ENCODE measurements around the gene PLA2G5. TPM values are rescaled to one million over a fixed set of nuclear protein-coding genes. Genes with fewer than 3 reads are reported as not detected.

Gene PLA2G5
- total and polyA plus RNA-seq, 2 of the 8 experiments (the other 6 are each of a cell fraction or from before 2014, with no cell fraction given), result 0.05 TPM; not detected in 1

- Histone ChIP-seq H2AK5ac (ENCODE audit: low read depth, low read length) (no peak overlapping the region), H4K5ac (ENCODE audit: insufficient read length, low read depth, low read length) (no peak overlapping the region), H3K9me3 (ENCODE audit: insufficient read depth in 2 of 2, low read depth in 1 of 2, low read length in 1 of 2) (peaks cover 5 to 6% of the 10 kb centered on the region in 2 experiments; a peak in 1 of 4 replicates), H2AFZ (ENCODE audit: low read length) (no peak overlapping the region), H4K91ac (replicated peaks; ENCODE audit: insufficient read length, low read length) (no peak overlapping the region), H3K14ac (ENCODE audit: insufficient read length) (no peak overlapping the region), H3K27me3 (replicated peaks in 1 of 4; ENCODE audit: control insufficient read depth in 3 of 4, extremely low read depth in 1 of 4, insufficient read depth in 3 of 4, low read length in 3 of 4) (no peaks in the 10 kb centered on the region), H3K27ac (ENCODE audit: low read depth, low read length) (no peak overlapping the region), H3K36me3 (ENCODE audit: control insufficient read depth in 2 of 4, insufficient read depth in 4 of 4, low read length in 3 of 4) (no peaks in the 10 kb centered on the region; a peak in 1 of 8 replicates), H3K4me3 (ENCODE audit: extremely low read depth in 1 of 4, insufficient read depth in 2 of 4, low read depth in 3 of 4, low read length in 4 of 4) (no peak overlapping the region), H3K56ac (replicated peaks; ENCODE audit: insufficient read length, low read depth, low read length) (no peak overlapping the region), H2BK5ac (ENCODE audit: low read depth, low read length) (no peak overlapping the region), H2BK12ac (ENCODE audit: low read depth, low read length) (no peak overlapping the region), H3K4ac (replicated peaks; ENCODE audit: insufficient read length, low read depth, low read length) (no peak overlapping the region), H3K4me1 (replicated peaks in 1 of 4; ENCODE audit: control insufficient read depth in 3 of 4, insufficient read depth in 4 of 4, low read length in 3 of 4) (no peaks in the 10 kb centered on the region), H3K4me2 (ENCODE audit: insufficient read depth in 1 of 2, low read depth in 2 of 2, low read length in 2 of 2) (no peak overlapping the region), H4K8ac (ENCODE audit: extremely low read depth, insufficient read depth, low read length) (no peak overlapping the region), H3K79me1 (ENCODE audit: low read depth, low read length) (no peaks in the 10 kb centered on the region), H3K18ac (ENCODE audit: extremely low read depth, low read length) (no peak overlapping the region), H2BK20ac (ENCODE audit: low read length) (no peak overlapping the region), H3K23ac (ENCODE audit: insufficient read length) (no peak overlapping the region), H2BK120ac (replicated peaks; ENCODE audit: low read depth, low read length) (no peak overlapping the region), H3K79me2 (ENCODE audit: control insufficient read depth in 1 of 2, insufficient read depth in 2 of 2, low read length in 2 of 2) (no peaks in the 10 kb centered on the region), H3K9ac (replicated peaks in 1 of 4; ENCODE audit: extremely low read depth in 1 of 4, low read depth in 3 of 4, low read length in 3 of 4) (no peak overlapping the region), H2BK15ac (ENCODE audit: low read length) (no peak overlapping the region), H4K20me1 (replicated peaks in 1 of 2; ENCODE audit: control insufficient read depth in 1 of 2, insufficient read depth in 2 of 2, low read length in 2 of 2) (no peaks in the 10 kb centered on the region), H3K23me2 (ENCODE audit: low read depth, low read length) (0 out of 2 replicates have a peak, but pooled peaks cover 2% of the 10 kb centered on the region)
- ChIA-PET CTCF (ENCODE audit: partially characterized antibody) (interaction anchor here (1.0 to 1.7 kb wide), 2 partner anchors 52 to 94 kb away, joined by 3 to 5 read pairs; no protein-coding TSS in a partner anchor), POLR2A (ENCODE audit: partially characterized antibody) (no interaction called here)
- FAIRE-seq (no peak), DNase-seq (ENCODE audit: low read depth in 1 of 2, low spot score in 2 of 2) (peak in 1 of 2 experiments; percentile 2)
- TF ChIP-seq CHD2 (IDR thresholded peaks at IDR 0.05; ENCODE audit: low read length) (no peak), BRCA1 (IDR thresholded peaks at IDR 0.05; ENCODE audit: low read depth, low read length) (no peak), POU5F1 (IDR thresholded peaks at IDR 0.05; ENCODE audit: low read depth, low read length) (no peak), TCF12 (IDR thresholded peaks at IDR 0.05; ENCODE audit: low read depth, low read length) (no peak)
- 86% methylated on average over 1 of the region's 1 CpG; no CpG with 5 or more reads in 1 of the 2 experiments for WGBS, 2 experiments (ENCODE audit: extremely low coverage in 1 of 2, insufficient coverage in 1 of 2, insufficient read length in 1 of 2, insufficient replicate concordance in 2 of 2, low coverage in 1 of 2, low lambda C conversion rate in 2 of 2, missing lambda C conversion rate in 1 of 2)
Measured at GRCh38 chr1:20058531-20058930, 11.5 kb upstream of the PLA2G5 start.
